ENCODE results near the gene DOCK1. TPM values are rescaled to one million over a fixed set of nuclear protein-coding genes. Genes with fewer than 3 reads are reported as not detected.

Gene DOCK1
- total and polyA plus RNA-seq, 3 donors from 2014 or later, result 19.0 to 46.2 (median 32.0) TPM

DNA sequence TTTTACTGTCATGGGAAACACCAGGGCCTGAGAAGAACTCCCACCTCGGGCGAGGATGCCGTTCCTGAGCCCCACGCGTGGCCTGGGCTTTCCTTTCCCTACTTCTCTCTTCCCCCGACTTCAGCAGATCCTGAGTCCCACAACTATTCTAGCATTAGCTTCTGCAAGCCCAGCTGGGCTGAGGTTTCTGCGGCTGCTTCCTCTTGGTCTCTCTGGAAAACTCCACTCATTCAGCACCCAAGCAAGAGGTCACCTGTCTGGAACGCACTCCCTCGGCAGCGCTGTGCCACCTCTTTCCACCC lies 761 bp upstream of the DOCK1 start:
- H3K4me3 ChIP-seq, result peak overlapping the region in 1 of 2 donors; percentile 81
- no peak overlapping the region for H3K27ac ChIP-seq
- no peaks in the 10 kb centered on the region for H3K27me3 ChIP-seq
- no peaks in the 10 kb centered on the region for H3K36me3 ChIP-seq (ENCODE audit: low read depth, missing control alignments)
- no peaks in the 10 kb centered on the region for H3K9me3 ChIP-seq
- intact Hi-C loops (cut with DNase I; ENCODE audit: low total_unique reads), result no loop called here
- DNase-seq, result no peak
- whole genome bisulfite sequencing, 2 donors, result 13 to 18% methylated on average over 9 to 10 of the region's 10 CpGs
- no peak for TF ChIP-seq POLR2A (IDR thresholded peaks at IDR 0.05)
- TF ChIP-seq, protein P1, sequence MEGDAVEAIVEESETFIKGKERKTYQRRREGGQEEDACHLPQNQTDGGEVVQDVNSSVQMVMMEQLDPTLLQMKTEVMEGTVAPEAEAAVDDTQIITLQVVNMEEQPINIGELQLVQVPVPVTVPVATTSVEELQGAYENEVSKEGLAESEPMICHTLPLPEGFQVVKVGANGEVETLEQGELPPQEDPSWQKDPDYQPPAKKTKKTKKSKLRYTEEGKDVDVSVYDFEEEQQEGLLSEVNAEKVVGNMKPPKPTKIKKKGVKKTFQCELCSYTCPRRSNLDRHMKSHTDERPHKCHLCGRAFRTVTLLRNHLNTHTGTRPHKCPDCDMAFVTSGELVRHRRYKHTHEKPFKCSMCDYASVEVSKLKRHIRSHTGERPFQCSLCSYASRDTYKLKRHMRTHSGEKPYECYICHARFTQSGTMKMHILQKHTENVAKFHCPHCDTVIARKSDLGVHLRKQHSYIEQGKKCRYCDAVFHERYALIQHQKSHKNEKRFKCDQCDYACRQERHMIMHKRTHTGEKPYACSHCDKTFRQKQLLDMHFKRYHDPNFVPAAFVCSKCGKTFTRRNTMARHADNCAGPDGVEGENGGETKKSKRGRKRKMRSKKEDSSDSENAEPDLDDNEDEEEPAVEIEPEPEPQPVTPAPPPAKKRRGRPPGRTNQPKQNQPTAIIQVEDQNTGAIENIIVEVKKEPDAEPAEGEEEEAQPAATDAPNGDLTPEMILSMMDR (IDR thresholded peaks at IDR 0.05), result no peak
- H3K4me1 ChIP-seq, result peaks cover 5% of the 10 kb centered on the region

DNA sequence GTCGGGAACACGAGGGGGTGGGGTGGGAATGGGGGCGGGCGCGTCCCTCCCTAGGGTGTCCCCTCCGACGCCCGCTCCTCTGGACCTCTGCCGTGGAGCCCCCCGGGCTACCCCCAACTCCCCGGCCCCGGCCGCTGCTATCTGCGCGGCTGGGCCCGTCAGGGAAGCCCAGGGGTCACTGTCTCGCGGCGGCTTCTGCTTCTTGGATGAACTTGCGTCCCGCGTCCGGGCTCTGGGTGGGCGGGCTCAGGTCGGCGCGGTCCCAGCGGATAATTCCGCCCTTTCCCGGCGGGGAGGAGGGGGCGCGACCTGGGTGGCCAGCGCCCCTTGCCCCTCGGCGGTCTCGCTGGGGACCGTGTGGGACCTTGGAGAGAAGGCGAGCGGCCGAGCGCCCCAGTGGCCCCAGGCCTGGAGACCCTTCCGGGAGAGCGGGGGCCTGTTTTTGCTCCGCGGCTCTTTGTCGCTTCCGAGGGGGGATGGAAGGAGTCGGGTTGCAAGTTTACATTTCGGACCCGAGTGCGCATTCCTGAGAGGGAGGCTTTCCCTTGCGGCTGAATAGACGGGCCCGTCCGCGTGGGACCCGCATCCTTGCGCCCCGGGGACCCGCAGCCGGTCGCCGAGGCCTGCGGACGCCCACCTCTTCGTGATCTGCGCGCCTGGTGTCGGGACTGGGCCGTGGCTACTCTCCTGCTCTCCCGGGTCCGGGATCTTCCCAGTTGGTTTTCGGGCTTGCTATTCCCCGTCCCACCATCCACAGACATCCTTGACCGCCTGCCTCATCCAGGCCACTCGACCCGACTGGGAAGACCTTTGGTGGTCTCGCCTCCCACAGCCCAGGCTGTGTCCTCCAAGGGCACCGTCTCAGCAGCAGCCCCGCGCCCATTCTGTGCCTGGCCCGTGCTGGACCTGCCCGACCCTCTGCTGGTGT lies 812 bp downstream of the DOCK1 start:
- WGBS, 2 donors, result 7 to 9% methylated on average over 23 to 63 of the region's 84 CpGs
- H3K4me3 ChIP-seq, result peak overlapping the region; percentile 78 to 81
- no peaks in the 10 kb centered on the region for H3K9me3 ChIP-seq
- peak; percentile 27 for DNase-seq
- peaks cover 5% of the 10 kb centered on the region for H3K4me1 ChIP-seq
- TF ChIP-seq, protein P1 (IDR thresholded peaks at IDR 0.05), result no peak
- TF ChIP-seq POLR2A (IDR thresholded peaks at IDR 0.05), result no peak
- H3K36me3 ChIP-seq (ENCODE audit: low read depth, missing control alignments), result no peaks in the 10 kb centered on the region
- H3K27me3 ChIP-seq, result no peaks in the 10 kb centered on the region
- peak overlapping the region; percentile 74 to 92 for H3K27ac ChIP-seq
- intact Hi-C loops (cut with DNase I; ENCODE audit: low total_unique reads), result no loop called here

DNA sequence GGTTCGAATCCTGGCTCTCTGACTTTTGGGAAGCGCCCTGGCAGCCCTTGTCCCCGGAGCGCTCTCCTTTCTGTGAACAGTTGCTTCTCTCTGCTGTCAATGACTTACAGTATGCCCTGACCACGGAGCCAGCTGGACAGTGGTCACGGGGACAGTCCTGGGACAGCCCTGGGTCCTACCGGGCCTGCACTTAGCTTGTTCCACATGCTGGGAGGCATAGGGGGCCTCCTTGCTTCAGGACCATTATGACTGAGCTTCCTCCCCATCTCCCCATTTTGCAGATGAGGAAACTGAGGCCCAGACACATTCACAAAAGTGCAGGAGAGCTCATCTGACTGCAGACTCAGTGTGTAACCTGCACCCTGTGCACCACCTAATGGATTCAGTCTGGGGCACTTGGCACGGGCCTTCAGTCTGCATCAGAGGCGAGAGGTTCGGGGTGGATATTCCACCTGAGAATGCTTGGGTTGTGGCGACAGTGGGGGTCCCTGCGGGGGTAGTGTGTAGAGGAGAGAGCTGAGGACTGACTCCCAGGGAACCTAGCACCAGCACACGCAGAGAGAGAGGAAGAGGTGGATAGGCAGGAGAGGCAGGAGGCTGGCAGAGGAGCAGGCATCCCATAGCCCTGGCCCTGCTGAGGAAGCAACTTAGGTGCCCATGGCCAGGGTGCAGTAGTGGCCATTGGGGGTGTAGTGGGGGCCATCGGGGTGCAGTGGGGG lies 1.6 kb downstream of the DOCK1 start:
- peak overlapping the region; percentile 74 to 92 for H3K27ac ChIP-seq
- DNase-seq, result no peak
- H3K4me1 ChIP-seq, result peaks cover 5% of the 10 kb centered on the region
- 70 to 72% methylated on average over 9 to 14 of the region's 14 CpGs for WGBS, 2 donors
- intact Hi-C loops (cut with DNase I; ENCODE audit: low total_unique reads), result no loop called here
- H3K27me3 ChIP-seq, result no peaks in the 10 kb centered on the region
- no peaks in the 10 kb centered on the region for H3K36me3 ChIP-seq (ENCODE audit: low read depth, missing control alignments)
- no peaks in the 10 kb centered on the region for H3K9me3 ChIP-seq
- peak overlapping the region; percentile 78 to 81 for H3K4me3 ChIP-seq
- no peak for TF ChIP-seq POLR2A (IDR thresholded peaks at IDR 0.05)
- TF ChIP-seq, protein P1 (IDR thresholded peaks at IDR 0.05), result no peak

DNA sequence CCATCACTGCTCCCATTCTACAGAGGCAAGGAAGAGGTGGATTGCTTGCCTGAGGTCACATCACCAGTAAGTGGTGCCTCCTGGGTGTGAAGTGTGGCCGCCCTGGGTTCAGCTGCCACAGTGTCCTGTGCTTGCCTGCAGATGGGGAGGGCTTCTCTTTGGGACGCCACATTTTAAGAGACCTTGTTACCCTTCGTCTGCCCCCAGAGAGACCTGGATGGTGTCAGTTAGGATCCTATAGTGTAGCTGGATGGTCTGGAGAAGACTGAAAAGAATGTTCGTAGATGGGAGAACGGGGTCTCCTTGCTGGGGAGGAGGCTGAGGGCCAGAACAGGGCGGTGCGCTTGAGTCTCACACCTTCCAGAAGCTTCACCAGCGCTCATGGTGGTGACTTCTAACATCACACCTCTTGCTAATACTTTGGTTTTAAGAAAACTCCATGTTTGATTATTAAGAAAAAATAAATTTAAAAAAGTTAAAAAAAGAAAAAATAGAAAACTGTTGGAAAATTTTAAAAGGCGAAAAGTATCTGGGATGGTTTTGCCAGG lies 2.3 kb downstream of the DOCK1 start:
- H3K36me3 ChIP-seq (ENCODE audit: low read depth, missing control alignments), result no peaks in the 10 kb centered on the region
- H3K27ac ChIP-seq, result no peak overlapping the region
- no peak for DNase-seq
- TF ChIP-seq, protein P1 (IDR thresholded peaks at IDR 0.05), result no peak
- TF ChIP-seq POLR2A (IDR thresholded peaks at IDR 0.05), result no peak
- no peaks in the 10 kb centered on the region for H3K27me3 ChIP-seq
- no peak overlapping the region for H3K4me3 ChIP-seq
- no peaks in the 10 kb centered on the region for H3K9me3 ChIP-seq
- intact Hi-C loops (cut with DNase I; ENCODE audit: low total_unique reads), result no loop called here
- 88 to 89% methylated on average over 9 of the region's 9 CpGs for WGBS, 2 donors
- peaks cover 5% of the 10 kb centered on the region for H3K4me1 ChIP-seq
